ENCODE data around the gene HIGD2A. TPM values are rescaled to one million over a fixed set of nuclear protein-coding genes. Genes with fewer than 3 reads are reported as not detected.

Gene HIGD2A
- polyA plus RNA-seq, 1 donor from 2014 or later, result 242 TPM

DNA sequence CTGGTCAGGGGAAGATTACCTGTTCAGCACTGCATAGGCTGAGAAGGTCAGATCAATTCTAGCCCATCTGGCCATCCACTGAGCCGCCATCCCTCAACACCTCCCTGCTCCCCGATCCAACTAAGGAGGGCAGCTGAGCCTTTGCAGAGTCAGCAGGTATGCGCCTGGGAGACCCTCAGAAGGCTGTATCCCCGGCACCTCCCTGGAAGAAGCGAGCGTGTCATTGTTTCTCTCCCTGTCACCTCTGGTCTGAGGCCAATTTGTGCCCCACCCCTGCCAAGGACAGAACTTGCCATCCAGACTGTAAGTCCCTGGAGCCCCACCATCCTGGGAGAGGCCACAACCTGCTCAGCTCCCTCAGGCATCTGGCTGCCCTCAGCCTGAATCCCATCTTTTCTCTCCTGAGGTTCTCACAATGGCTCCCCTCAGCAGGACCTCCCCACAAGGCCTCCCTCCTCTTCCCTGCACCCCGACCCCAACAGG, 25.2 kb downstream of the HIGD2A start:
- no peak overlapping the region for H3K27ac Mint-ChIP-seq
- H3K4me1 Mint-ChIP-seq, result peaks cover 12 to 26% (median 16%) of the 10 kb centered on the region in 3 donors
- H3K27me3 Mint-ChIP-seq, result no peaks in the 10 kb centered on the region
- no peaks in the 10 kb centered on the region for H3K36me3 Mint-ChIP-seq
- no peaks in the 10 kb centered on the region for H3K9me3 Mint-ChIP-seq
- no peak overlapping the region for H3K4me3 Mint-ChIP-seq

DNA sequence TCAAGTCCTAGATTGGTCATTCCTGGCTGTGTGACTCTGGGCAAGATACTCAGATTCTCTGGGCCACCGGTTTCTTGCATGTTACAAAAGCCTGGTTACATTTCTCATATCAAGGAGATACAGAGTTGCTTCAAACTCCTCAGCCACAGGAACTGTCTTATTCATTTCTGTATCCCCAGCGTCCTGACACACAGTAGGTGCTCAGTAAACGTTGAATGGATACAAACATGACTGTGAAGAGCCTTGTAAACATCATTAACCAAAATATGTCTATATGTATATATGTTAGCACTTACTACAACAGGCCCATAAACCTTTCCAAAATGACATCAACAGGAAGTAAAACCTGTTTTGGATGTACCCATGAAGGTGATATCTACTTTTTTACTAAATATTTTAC, 26.2 kb downstream of the HIGD2A start:
- peak overlapping the region; percentile 32 to 77 (median 46) for H3K27ac Mint-ChIP-seq
- H3K4me3 Mint-ChIP-seq, result peak overlapping the region; percentile 82 to 92 (median 85)
- H3K27me3 Mint-ChIP-seq, result no peaks in the 10 kb centered on the region
- no peaks in the 10 kb centered on the region for H3K9me3 Mint-ChIP-seq
- H3K4me1 Mint-ChIP-seq, result peaks cover 12 to 26% (median 16%) of the 10 kb centered on the region in 3 donors
- no peaks in the 10 kb centered on the region for H3K36me3 Mint-ChIP-seq

DNA sequence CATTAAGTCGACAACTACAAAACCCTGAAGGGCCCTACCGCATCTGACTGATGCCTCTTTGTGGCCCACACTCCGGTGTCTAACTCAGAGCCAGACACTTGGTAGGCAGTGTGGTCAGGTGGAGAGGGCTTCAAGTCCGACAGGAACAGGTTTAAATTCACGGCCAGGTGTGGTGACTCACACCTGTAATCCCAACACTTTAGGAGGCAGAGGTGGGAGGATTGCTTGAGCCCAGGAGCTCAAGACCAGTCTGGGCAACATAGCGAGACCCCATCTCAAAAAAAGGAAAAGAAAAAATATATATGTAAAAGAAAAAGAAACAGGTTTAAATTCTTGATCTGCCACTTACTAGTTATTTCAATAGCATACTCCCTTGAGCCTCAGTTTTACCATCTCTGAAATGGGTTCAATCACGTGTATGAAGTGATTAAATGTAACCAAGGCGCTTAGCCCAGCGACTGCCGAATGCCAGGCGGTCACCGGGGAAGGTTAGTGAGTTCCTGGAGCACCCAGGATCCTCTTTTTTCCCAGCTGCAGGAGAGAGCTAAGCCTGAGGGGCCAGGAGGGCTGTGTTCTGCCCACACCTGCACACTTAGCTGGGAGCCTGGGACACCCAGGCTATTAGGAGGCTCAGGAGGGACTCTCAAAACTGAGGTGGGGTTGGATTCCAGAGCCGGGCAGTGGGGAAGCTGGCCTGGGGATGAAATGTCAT, 26.8 kb downstream of the HIGD2A start:
- Mint-ChIP-seq H3K27ac (peak overlapping the region; percentile 32 to 77 (median 46)), H3K27me3 (peaks cover 4% of the 10 kb centered on the region), H3K4me1 (peaks cover 12 to 26% (median 16%) of the 10 kb centered on the region in 3 donors)

DNA sequence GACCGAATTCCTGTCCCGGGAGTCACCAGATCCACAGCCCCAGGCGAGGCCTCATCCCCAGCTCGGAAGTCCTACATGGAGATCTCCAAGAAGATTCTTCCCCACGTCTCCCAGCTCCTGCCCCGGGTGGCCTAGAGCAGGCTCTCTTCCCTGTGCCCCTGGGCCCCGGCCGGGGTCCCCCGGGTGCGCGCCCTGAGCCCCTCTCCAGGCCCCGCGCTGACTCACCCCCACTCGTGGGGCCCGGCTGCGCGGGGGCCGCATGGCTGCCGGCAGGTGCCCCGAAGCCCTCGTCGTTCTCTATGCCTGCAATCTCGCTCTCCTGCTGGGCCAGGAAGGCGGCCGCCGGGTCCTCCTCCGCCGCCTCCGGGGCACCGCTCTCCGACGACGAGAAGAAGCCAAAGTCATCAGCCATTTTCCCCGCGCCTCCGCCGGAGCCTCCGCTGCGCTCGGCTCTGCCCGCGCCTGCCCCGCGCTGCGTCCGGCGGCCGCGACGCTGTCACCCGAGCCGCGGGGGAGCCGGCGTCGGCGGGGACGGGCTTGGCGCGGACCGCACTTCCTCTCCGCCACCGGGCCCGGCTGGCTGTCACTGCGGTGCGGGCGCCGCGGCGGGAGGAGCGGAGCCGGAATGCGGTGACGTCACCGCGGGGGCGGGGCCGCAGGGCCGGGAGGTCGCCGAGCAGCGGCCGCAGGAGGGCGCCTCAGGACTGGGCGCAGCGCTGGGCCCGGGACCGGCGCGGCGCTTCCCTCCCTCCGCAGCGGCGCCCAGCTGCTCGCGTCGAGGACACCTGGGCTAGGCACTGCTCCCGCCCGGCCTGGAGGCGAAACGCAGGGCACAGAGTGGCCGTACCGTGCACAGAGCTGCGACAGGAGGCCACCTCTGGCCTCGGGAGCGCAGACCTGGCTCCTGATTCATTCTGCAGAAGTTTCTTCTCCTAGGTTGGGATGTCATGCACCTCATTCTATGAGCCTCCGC, 27.7 kb downstream of the HIGD2A start, which contains the start of gene CLTB:
Gene CLTB, minus strand, starts transcription at position 588 of the 973 bp plus-strand sequence. Its CDS starts 176 bp downstream, at position 412.
- peaks cover 2% of the 10 kb centered on the region for H3K36me3 Mint-ChIP-seq
- peaks cover 6% of the 10 kb centered on the region for H3K27me3 Mint-ChIP-seq
- peak within 1 kb of the TSS; percentile 16 to 78 (median 77) for H3K27ac Mint-ChIP-seq
- peaks cover 12 to 26% (median 16%) of the 10 kb centered on the region in 3 donors for H3K4me1 Mint-ChIP-seq
- no peaks in the 10 kb centered on the region for H3K9me3 Mint-ChIP-seq
- peak within 1 kb of the TSS; percentile 82 to 92 (median 88) for H3K4me3 Mint-ChIP-seq

More for the DNA sequence above, 26.8 kb downstream of the HIGD2A start:
- H3K9me3 Mint-ChIP-seq, result no peaks in the 10 kb centered on the region
- no peaks in the 10 kb centered on the region for H3K36me3 Mint-ChIP-seq
- peak overlapping the region; percentile 82 to 92 (median 85) for H3K4me3 Mint-ChIP-seq

DNA sequence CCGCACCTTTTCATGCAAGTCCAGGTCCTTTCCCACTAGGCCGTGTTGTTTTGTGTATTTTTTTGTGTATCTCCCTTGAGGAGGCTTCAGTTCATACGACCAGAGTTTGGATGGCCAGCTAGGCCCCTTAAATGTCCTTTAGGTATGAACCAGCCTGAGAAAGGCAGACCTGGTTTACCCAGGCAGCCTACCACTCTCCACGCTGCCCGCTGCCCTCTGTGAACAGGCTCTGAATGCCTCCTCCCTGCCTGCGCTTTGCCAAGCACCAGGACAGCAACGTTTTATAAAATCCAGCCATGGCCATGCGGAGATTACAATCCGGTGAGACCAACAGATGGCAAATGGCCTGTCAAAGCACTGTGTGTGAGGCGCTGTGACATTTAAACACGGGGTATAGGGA, 28.4 kb downstream of the HIGD2A start:
- H3K4me3 Mint-ChIP-seq, result peak overlapping the region; percentile 77 to 90 (median 82)
- H3K27ac Mint-ChIP-seq, result peak overlapping the region in 2 of 3 donors; percentile 39 to 78
- peaks cover 6% of the 10 kb centered on the region for H3K27me3 Mint-ChIP-seq
- H3K9me3 Mint-ChIP-seq, result no peaks in the 10 kb centered on the region
- peaks cover 6% of the 10 kb centered on the region for H3K36me3 Mint-ChIP-seq
- peaks cover 12 to 24% (median 16%) of the 10 kb centered on the region in 3 donors for H3K4me1 Mint-ChIP-seq

DNA sequence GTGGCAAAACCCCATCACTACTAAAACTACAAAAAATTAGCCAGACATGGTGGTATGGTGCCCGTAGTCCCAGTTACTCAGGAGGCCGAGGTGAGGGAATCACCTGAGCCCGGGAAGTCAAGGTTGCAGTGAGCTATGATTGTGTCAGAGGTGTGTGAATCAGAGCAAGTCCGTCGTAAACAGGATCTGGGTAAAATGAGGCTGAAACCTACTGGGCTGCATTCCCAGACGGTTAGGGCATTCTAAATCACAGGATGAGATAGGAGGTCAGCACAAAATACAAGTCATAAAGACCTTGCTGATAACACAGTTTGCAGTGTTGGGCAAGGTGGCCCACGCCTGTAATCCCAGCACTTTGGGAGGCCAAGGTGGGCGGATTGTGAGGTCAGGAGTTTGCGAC, 29.7 kb downstream of the HIGD2A start:
- Mint-ChIP-seq H3K4me1 (peaks cover 12 to 24% (median 16%) of the 10 kb centered on the region in 3 donors), H3K27ac (no peak overlapping the region), H3K4me3 (peak overlapping the region in 1 of 4 donors; percentile 77), H3K36me3 (peaks cover 6% of the 10 kb centered on the region), H3K9me3 (no peaks in the 10 kb centered on the region), H3K27me3 (peaks cover 8% of the 10 kb centered on the region)

DNA sequence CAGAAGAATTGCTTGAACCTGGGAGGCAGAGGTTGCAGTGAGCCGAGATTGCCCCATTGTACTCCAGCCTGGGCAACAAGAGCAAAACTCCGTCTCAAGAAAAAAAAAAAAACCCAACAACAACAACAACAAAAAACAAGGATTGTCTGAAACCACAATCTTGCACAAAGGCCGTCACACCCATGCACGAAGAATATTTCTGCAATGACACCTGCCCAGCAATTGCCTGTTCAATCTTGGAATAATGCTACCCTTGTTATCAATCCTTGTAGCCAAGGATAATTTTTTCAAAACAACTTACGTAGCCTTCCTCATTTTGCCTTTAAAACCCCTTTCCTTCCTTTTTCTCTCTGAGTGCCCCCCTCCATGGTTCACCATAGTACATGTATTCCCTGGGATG, 31.5 kb downstream of the HIGD2A start:
- no peak overlapping the region for H3K27ac Mint-ChIP-seq
- H3K27me3 Mint-ChIP-seq, result peaks cover 9% of the 10 kb centered on the region
- H3K4me3 Mint-ChIP-seq, result no peak overlapping the region
- H3K4me1 Mint-ChIP-seq, result peaks cover 6 to 14% (median 8%) of the 10 kb centered on the region in 3 donors
- peaks cover 6% of the 10 kb centered on the region for H3K36me3 Mint-ChIP-seq
- no peaks in the 10 kb centered on the region for H3K9me3 Mint-ChIP-seq

DNA sequence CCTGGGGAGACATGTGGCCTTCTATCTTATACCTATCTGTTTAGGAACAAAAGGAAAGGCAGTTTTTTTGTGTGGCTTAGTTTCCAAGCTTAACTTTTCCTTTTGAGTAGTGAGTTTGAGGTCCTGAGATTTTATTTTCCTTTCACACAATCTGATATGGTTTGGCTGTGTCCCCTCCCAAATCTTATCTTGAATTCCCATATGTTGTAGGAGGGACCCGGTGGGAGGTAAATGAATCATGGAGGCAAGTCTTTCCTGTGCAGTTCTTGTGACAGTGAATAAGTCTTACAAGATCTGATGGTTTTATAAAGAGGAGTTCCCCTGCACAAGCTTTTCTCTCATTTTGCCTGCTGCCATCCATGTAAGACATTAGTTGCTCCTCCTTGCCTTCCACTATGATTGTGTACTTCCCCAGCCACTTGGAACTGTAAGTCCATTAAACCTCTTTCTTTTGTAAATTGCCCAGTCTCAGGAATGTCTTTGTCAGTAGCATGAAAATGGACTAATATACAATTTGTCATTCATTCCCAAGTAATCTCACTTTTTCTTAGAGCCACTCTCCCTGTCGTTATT, 32.5 kb downstream of the HIGD2A start:
- Mint-ChIP-seq H3K27me3 (peaks cover 9% of the 10 kb centered on the region), H3K4me1 (peaks cover 0 to 7% (median 3%) of the 10 kb centered on the region in 3 donors), H3K27ac (no peak overlapping the region), H3K4me3 (peak overlapping the region in 1 of 4 donors; percentile 27), H3K9me3 (peaks cover 0 to 3% (median 0%) of the 10 kb centered on the region in 3 donors), H3K36me3 (peaks cover 6% of the 10 kb centered on the region)

DNA sequence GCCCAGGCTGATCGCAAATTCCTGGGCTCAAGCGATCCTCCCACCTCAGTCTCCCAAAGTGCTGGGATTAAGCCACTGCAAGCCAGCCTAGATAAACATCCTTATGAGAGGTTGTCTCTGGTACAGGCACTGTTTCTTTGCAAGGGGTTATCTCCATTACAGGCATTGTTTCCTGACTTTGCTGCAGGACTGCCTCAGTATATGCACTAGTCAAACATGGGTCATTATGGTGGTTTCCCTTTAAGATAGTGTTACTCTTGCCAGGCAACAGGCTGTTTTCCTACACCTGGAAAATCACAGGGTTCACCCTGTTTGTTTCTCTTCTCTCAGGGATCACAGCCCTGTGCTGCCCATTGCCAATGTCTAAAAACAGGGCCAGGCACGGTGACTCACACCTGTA, 35.6 kb downstream of the HIGD2A start:
- Mint-ChIP-seq H3K27me3 (peaks cover 9% of the 10 kb centered on the region), H3K4me3 (no peak overlapping the region), H3K9me3 (peaks cover 0 to 3% (median 0%) of the 10 kb centered on the region in 3 donors), H3K4me1 (no peaks in the 10 kb centered on the region), H3K36me3 (peaks cover 7% of the 10 kb centered on the region), H3K27ac (no peak overlapping the region)

DNA sequence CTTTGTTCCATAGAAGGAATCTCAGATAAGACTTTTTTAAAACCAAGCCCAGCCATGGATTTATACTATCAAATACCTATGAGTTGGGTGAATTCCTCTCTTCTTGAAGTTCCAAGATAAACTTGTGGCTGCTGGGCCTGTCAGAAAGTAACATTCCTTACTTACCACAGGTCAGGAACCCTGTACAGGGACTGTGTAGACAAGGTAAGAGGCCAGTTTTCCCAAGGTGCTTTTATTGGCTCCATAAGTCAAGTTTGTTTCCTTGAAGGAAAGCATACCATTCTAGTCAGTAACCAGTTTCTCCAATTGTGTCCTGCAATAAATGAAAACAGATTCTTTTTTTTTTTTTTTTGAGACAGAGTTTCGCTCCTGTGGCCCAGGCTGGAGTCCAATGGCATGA, 36.6 kb downstream of the HIGD2A start:
- H3K4me3 Mint-ChIP-seq, result no peak overlapping the region
- H3K9me3 Mint-ChIP-seq, result peaks cover 0 to 3% (median 0%) of the 10 kb centered on the region in 3 donors
- H3K36me3 Mint-ChIP-seq, result peaks cover 7% of the 10 kb centered on the region
- H3K4me1 Mint-ChIP-seq, result no peaks in the 10 kb centered on the region
- H3K27ac Mint-ChIP-seq, result no peak overlapping the region
- peaks cover 8% of the 10 kb centered on the region for H3K27me3 Mint-ChIP-seq

DNA sequence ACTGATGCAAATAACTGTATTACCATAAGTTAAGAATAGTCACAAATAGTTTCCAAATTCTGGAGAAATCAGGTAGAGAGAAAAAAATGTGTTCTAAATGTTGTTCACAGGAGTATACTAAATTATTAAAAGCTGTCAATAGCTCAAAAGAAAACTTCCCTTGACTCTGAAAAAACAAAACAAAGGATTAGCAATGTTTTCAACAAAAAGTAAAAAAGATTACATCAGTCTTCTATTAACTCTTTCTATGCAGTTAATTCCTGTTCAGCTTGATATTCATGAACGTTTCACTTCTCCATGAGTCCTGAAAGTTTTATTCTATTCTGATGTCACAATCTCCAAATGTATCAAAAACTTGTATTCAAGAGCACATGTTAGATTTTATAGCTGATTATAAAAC, 37.2 kb downstream of the HIGD2A start:
- Mint-ChIP-seq H3K27me3 (peaks cover 3% of the 10 kb centered on the region), H3K36me3 (peaks cover 9% of the 10 kb centered on the region), H3K4me3 (peak overlapping the region in 1 of 4 donors; percentile 66), H3K4me1 (peaks cover 0 to 3% (median 0%) of the 10 kb centered on the region in 3 donors), H3K27ac (peak overlapping the region in 1 of 3 donors; percentile 23), H3K9me3 (peaks cover 0 to 3% (median 0%) of the 10 kb centered on the region in 3 donors)

DNA sequence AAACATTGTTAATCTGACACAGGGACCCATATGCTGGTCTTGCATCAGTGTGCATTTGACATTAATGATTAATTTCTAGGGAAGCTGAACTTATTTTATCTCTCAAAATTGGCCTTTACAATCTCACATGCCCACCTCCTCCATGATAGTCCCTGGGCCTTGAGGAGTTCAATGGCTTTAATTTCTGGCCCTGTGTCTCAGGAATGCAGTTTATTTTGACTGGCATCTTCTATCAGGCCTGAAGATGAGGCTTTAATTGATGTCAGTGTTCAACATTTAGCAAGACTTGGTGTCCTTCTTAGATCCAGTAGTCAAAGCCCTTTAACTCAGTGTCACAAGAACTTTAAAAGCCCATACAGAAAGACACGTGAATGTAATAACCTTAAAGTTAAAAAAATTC, 38.3 kb downstream of the HIGD2A start:
- Mint-ChIP-seq H3K36me3 (peaks cover 3% of the 10 kb centered on the region), H3K27me3 (peaks cover 3% of the 10 kb centered on the region), H3K27ac (no peak overlapping the region), H3K4me1 (peaks cover 0 to 3% (median 0%) of the 10 kb centered on the region in 3 donors), H3K4me3 (no peak overlapping the region), H3K9me3 (peaks cover 0 to 3% (median 0%) of the 10 kb centered on the region in 3 donors)

DNA sequence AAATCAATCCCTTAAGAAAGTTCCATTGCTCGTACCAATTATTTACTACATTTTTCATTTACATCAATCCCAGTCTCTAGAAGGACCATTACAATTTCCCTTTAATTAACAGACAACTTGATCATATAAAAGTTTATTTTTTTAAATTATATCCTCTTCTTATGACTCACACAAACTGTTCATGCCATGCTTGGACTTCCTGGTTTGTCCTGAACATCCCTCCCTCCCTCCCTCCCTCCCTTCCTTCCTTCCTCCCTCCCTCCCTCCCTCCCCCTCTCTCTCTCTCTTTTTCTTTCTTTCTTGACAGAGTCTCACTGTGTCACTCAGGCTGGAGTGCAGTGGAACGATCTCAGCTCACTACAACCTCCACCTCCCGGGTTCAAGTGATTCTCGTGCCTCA, 39.4 kb downstream of the HIGD2A start:
- peaks cover 3% of the 10 kb centered on the region for H3K36me3 Mint-ChIP-seq
- no peak overlapping the region for H3K27ac Mint-ChIP-seq
- H3K4me3 Mint-ChIP-seq, result no peak overlapping the region
- H3K27me3 Mint-ChIP-seq, result peaks cover 7% of the 10 kb centered on the region
- peaks cover 0 to 3% (median 0%) of the 10 kb centered on the region in 3 donors for H3K4me1 Mint-ChIP-seq
- H3K9me3 Mint-ChIP-seq, result peaks cover 0 to 7% (median 0%) of the 10 kb centered on the region in 3 donors

DNA sequence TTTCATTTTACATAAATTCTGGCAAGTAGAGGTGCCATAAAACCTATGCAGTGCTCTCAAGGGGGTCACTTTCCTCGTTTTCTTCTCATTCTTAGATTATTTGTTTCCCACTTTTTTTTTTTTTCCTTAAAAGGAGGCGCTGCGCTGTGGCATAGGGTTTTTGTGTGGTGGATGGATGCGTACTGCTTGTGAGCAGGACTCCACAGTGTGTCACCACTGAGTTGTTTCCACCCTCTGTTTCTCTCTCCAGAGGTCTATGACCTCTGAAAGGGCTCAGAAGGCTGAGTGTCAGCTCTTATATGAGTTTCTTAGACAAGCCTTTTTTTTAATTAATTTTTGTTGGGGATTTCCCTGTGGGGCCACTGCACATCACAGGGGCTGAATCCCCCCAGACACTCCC, 41.4 kb downstream of the HIGD2A start:
- H3K9me3 Mint-ChIP-seq, result peaks cover 0 to 7% (median 0%) of the 10 kb centered on the region in 3 donors
- peaks cover 0 to 3% (median 0%) of the 10 kb centered on the region in 3 donors for H3K4me1 Mint-ChIP-seq
- H3K36me3 Mint-ChIP-seq, result peaks cover 3% of the 10 kb centered on the region
- no peak overlapping the region for H3K4me3 Mint-ChIP-seq
- no peak overlapping the region for H3K27ac Mint-ChIP-seq
- H3K27me3 Mint-ChIP-seq, result peaks cover 5% of the 10 kb centered on the region

All from IgD-negative memory B cell (primary cell).